Ascending aorta (tissue), 2 donors: Measurements from ENCODE around the gene ULK3. TPM values are rescaled to one million over a fixed set of nuclear protein-coding genes. Genes with fewer than 3 reads are reported as not detected.

Source experiments
- DNase-seq, 2 donors: peaks; one replicate each; pipeline ENCODE4 v3.0.0-alpha.2; 2019; ENCODE audit warnings: low spot score in 2 of 2
- H3K27ac ChIP-seq, 2 donors: fragments of 200-600 bp; sonication (generic); one replicate each; pipeline ENCODE4 v1.5.1; 2016 to 2017; ENCODE audit warnings: mild to moderate bottlenecking in 1 of 2
- H3K27me3 ChIP-seq: fragments of 200-600 bp; sonication (generic); one replicate; pipeline ENCODE4 v1.5.1; 2017
- H3K36me3 ChIP-seq, 2 donors: fragments of 200-600 bp; sonication (generic); one replicate each; pipeline ENCODE4 v1.5.1; 2016
- H3K4me1 ChIP-seq, 2 donors: fragments of 200-600 bp; sonication (generic); one replicate each; pipeline ENCODE4 v1.5.1; 2016 to 2017; ENCODE audit warnings: mild to moderate bottlenecking in 1 of 2
- H3K4me3 ChIP-seq, 2 donors: fragments of 200-600 bp; sonication (generic); one replicate each; pipeline ENCODE4 v1.5.1; 2016 to 2017; ENCODE audit warnings: mild to moderate bottlenecking in 1 of 2
- H3K9me3 ChIP-seq, 2 donors: fragments of 200-600 bp; sonication (generic); one replicate each; pipeline ENCODE4 v1.5.1; 2016
- CTCF ChIP-seq, 3 experiments: fragments of 200-600 bp in 2 of 3; fragments of 450-650 bp in 1 of 3; sonication (generic) in 2 of 3; IDR thresholded peaks; one replicate each; pipeline ENCODE4 v1.5.1; 2016 to 2019; ENCODE audit warnings: antibody characterized with exemption in 3 of 3, mild to moderate bottlenecking in 1 of 3, moderate library complexity in 1 of 3
- intact Hi-C: fragments of 100-400 bp; cut with DNase I; formaldehyde crosslinking; loops from one replicate; pipeline ENCODE4 v1.15.1; 2023
- total RNA-seq: library from RNA; depleted of rRNA; stranded (reverse); fragments of >200 nt; gene quantifications from one replicate; pipeline ENCODE4 v1.1.0, GENCODE V29; 2016

ULK3 gene
- total RNA-seq, 1 donor from 2014 or later = 54.0 TPM

GRCh38 chr15:74799856-74800558, 42.9 kb downstream of the ULK3 start:
- TF ChIP-seq CTCF (IDR thresholded peaks at IDR 0.05) = peak; percentile 93 to 97 (median 95)
- Histone ChIP-seq H3K4me1 (no peaks in the 10 kb centered on the region), H3K27ac (no peak overlapping the region), H3K27me3 (no peaks in the 10 kb centered on the region), H3K36me3 (peaks cover 39 to 49% of the 10 kb centered on the region in 2 donors), H3K4me3 (no peak overlapping the region), H3K9me3 (no peaks in the 10 kb centered on the region)
- intact Hi-C loops = loop anchor here (1.0 kb wide), 2 partner anchors 18 to 29 kb away; partner anchors contain the start of gene CSK
- DNase-seq = peak; percentile 55 to 89

GRCh38 chr15:74799255-74799855, 43.6 kb downstream of the ULK3 start:
- intact Hi-C loops = no loop called here
- no peak for DNase-seq
- Histone ChIP-seq H3K4me3 (no peak overlapping the region), H3K27ac (no peak overlapping the region), H3K9me3 (no peaks in the 10 kb centered on the region), H3K27me3 (no peaks in the 10 kb centered on the region), H3K36me3 (peaks cover 39 to 49% of the 10 kb centered on the region in 2 donors), H3K4me1 (no peaks in the 10 kb centered on the region)
- TF ChIP-seq CTCF (IDR thresholded peaks at IDR 0.05) = no peak

GRCh38 chr15:74798388-74799254, 44.3 kb downstream of the ULK3 start:
- Histone ChIP-seq H3K4me3 (no peak overlapping the region), H3K27ac (no peak overlapping the region), H3K27me3 (no peaks in the 10 kb centered on the region), H3K4me1 (no peaks in the 10 kb centered on the region), H3K9me3 (no peaks in the 10 kb centered on the region), H3K36me3 (peaks cover 39 to 49% of the 10 kb centered on the region in 2 donors)
- intact Hi-C loops = no loop called here
- no peak for DNase-seq
- no peak for TF ChIP-seq CTCF (IDR thresholded peaks at IDR 0.05)

- Histone ChIP-seq H3K27ac (no peak overlapping the region), H3K27me3 (no peaks in the 10 kb centered on the region), H3K4me1 (peaks cover 0 to 3% of the 10 kb centered on the region in 2 donors), H3K4me3 (no peak overlapping the region), H3K36me3 (peaks cover 17 to 24% of the 10 kb centered on the region in 2 donors), H3K9me3 (no peaks in the 10 kb centered on the region)
- DNase-seq = no peak
- intact Hi-C loops = no loop called here
- TF ChIP-seq CTCF (IDR thresholded peaks at IDR 0.05) = no peak
Observed at GRCh38 chr15:74795966-74796625, 46.9 kb downstream of the ULK3 start.

- intact Hi-C loops = no loop called here
- no peak for TF ChIP-seq CTCF (IDR thresholded peaks at IDR 0.05)
- no peaks in the 10 kb centered on the region for H3K9me3 ChIP-seq
Observed at GRCh38 chr15:74794970-74795349, 48.0 kb downstream of the ULK3 start.

More at GRCh38 chr15:74794970-74795349, 48.0 kb downstream of the ULK3 start:
- Histone ChIP-seq H3K27me3 (no peaks in the 10 kb centered on the region), H3K27ac (no peak overlapping the region), H3K36me3 (peaks cover 9 to 16% of the 10 kb centered on the region in 2 donors), H3K4me3 (no peak overlapping the region), H3K4me1 (peaks cover 6 to 8% of the 10 kb centered on the region in 2 donors)
- no peak for DNase-seq
